ENCODE data around the gene MYCN.
"Not testable (repeated sequence)": the region's sequence is repeated elsewhere in the genome, so short reads cannot be mapped to it uniquely, and the experiment has no call there.

The MYCN gene

GRCh38 chr2:15942711-15943345, 2.5 kb downstream of the MYCN start:
- in situ Hi-C loops (cut with HindIII; ENCODE audit: low sequenced_read_pairs) = no loop called here

- in situ Hi-C loops (cut with HindIII; ENCODE audit: low sequenced_read_pairs) = no loop called here
These were observed 3.3 kb downstream of the MYCN start for GRCh38 chr2:15943378-15944280.

GRCh38 chr2:15944325-15945017, 4.1 kb downstream of the MYCN start:
- in situ Hi-C loops (cut with HindIII; ENCODE audit: low sequenced_read_pairs) = no loop called here

GRCh38 chr2:15945909-15946705, 5.8 kb downstream of the MYCN start:
- in situ Hi-C loops (cut with HindIII; ENCODE audit: low sequenced_read_pairs) = no loop called here

GRCh38 chr2:15946983-15947382, 6.6 kb downstream of the MYCN start:
- in situ Hi-C loops (cut with HindIII; ENCODE audit: low sequenced_read_pairs) = no loop called here

GRCh38 chr2:15947431-15947830, 7.1 kb downstream of the MYCN start:
- in situ Hi-C loops (cut with HindIII; ENCODE audit: low sequenced_read_pairs) = no loop called here

- in situ Hi-C loops (cut with HindIII; ENCODE audit: low sequenced_read_pairs) = no loop called here
These were observed 8.3 kb downstream of the MYCN start for GRCh38 chr2:15948704-15948957.

- in situ Hi-C loops (cut with HindIII; ENCODE audit: low sequenced_read_pairs) = no loop called here
These were observed 8.8 kb downstream of the MYCN start for GRCh38 chr2:15949126-15949525.

- in situ Hi-C loops (cut with HindIII; ENCODE audit: low sequenced_read_pairs) = no loop called here
These were observed 9.2 kb downstream of the MYCN start for GRCh38 chr2:15949551-15949950.

- in situ Hi-C loops (cut with HindIII; ENCODE audit: low sequenced_read_pairs) = no loop called here
These were observed 10.0 kb downstream of the MYCN start for GRCh38 chr2:15950088-15950952.

GRCh38 chr2:15951936-15952335, 11.6 kb downstream of the MYCN start:
- in situ Hi-C loops (cut with HindIII; ENCODE audit: low sequenced_read_pairs) = not testable (repeated sequence)

- in situ Hi-C loops (cut with HindIII; ENCODE audit: low sequenced_read_pairs) = no loop called here
These were observed 12.2 kb downstream of the MYCN start for GRCh38 chr2:15952451-15953146.

- in situ Hi-C loops (cut with HindIII; ENCODE audit: low sequenced_read_pairs) = no loop called here
These were observed 12.8 kb downstream of the MYCN start for GRCh38 chr2:15953147-15953630.

- in situ Hi-C loops (cut with HindIII; ENCODE audit: low sequenced_read_pairs) = no loop called here
These were observed 13.7 kb downstream of the MYCN start for GRCh38 chr2:15953891-15954680.

- in situ Hi-C loops (cut with HindIII; ENCODE audit: low sequenced_read_pairs) = no loop called here
These were observed 14.4 kb downstream of the MYCN start for GRCh38 chr2:15954761-15955160.

GRCh38 chr2:15955232-15955988, 15.1 kb downstream of the MYCN start:
- in situ Hi-C loops (cut with HindIII; ENCODE audit: low sequenced_read_pairs) = no loop called here

- in situ Hi-C loops (cut with HindIII; ENCODE audit: low sequenced_read_pairs) = no loop called here
These were observed 15.9 kb downstream of the MYCN start for GRCh38 chr2:15956230-15956629.
